GM23248 (cell line): ENCODE measurements around the gene TRAF2.

Source experiments
- EZH2 ChIP-seq: fragments of 200-600 bp; sonication (generic); IDR thresholded peaks from 2 replicates; pipeline ENCODE4 v1.6.1; 2018; ENCODE audit warnings: antibody characterized with exemption, mild to moderate bottlenecking; ENCODE audit not compliant: insufficient read depth, poor library complexity, severe bottlenecking
- EZH2phosphoT487 ChIP-seq: fragments of 200-600 bp; sonication (generic); IDR thresholded peaks from 2 replicates; pipeline ENCODE4 v1.6.1; 2018; ENCODE audit warnings: antibody characterized with exemption, moderate library complexity, mild to moderate bottlenecking, low read depth; ENCODE audit not compliant: insufficient read depth

DNA sequence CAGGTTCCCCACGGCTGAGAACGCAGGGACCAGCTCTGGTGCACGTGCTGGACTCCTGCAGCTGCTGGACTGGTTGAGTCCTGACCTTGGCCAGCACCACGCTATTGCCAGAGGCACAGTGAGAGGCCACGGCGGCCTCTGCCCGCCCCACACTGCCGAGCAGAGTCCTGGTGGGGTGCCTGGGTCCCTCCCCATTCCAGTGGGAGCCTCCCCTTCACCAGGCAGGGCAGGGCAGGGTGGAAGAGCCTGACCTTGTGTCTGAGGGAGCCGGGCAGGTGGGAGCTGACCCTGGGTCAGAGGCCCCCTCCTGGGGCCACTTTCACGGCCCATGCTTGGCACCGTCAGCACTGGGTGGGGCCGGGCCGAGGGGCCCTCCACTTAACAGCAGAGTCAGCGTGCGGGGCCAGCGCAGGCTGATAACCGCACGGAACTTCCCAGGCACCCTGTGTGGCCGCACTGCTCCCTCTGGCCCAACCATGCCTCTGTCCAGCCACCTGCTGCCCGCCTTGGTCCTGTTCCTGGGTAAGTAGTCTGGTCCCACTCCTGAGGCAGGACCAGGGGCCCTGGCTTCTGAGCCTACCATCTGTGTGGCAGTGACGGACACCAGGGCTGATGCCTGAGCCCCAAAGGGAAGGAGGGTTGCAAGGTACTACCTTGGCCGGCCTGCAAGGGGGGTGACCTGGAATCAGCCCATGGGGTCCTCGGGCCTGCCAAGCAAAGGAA is 34.2 kb upstream of the TRAF2 start, which contains the start of gene MAMDC4:
- TF ChIP-seq EZH2: no peak
- no peak for TF ChIP-seq EZH2phosphoT487
